DLD1 (cell line): Measurements from ENCODE around the gene TRIM50.
"Not testable (repeated sequence)": the region's sequence is repeated elsewhere in the genome, so short reads cannot be mapped to it uniquely, and the experiment has no call there.

Experiments
- in situ Hi-C: cut with HindIII; loops from 2 replicates; pipeline ENCODE4 v1.10.0; 2017; ENCODE audit warnings: low sequenced_read_pairs

The TRIM50 gene

DNA sequence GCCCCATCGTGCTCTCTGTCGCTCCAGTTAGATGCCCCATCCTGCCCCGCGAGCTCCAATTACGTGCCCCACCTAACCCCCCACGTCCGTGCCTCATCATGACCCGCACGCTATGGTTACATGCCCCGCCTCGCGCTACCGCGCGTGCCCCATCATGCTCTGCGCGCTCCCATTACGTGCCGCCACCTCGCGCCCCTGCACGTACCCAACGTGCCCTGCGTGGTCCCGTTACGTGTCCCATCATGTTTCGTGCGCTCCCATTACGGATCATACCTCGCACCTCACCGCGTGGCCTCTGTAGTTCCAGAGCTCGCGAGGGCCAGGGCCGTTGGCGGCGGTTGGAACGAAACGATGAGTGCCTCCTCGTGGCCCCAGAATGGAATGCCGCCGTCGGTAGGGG lies at the start of gene TRIM50, which contains the start of gene FKBP6:
TRIM50 (minus strand) TSS at position 161 of the 400 bp plus-strand sequence. CDS start 3,295 bp downstream, outside the sequence.
FKBP6 (plus strand) TSS at position 240 of the 400 bp plus-strand sequence. CDS start 268 bp downstream, outside the sequence.
- in situ Hi-C loops: not testable (repeated sequence)

DNA sequence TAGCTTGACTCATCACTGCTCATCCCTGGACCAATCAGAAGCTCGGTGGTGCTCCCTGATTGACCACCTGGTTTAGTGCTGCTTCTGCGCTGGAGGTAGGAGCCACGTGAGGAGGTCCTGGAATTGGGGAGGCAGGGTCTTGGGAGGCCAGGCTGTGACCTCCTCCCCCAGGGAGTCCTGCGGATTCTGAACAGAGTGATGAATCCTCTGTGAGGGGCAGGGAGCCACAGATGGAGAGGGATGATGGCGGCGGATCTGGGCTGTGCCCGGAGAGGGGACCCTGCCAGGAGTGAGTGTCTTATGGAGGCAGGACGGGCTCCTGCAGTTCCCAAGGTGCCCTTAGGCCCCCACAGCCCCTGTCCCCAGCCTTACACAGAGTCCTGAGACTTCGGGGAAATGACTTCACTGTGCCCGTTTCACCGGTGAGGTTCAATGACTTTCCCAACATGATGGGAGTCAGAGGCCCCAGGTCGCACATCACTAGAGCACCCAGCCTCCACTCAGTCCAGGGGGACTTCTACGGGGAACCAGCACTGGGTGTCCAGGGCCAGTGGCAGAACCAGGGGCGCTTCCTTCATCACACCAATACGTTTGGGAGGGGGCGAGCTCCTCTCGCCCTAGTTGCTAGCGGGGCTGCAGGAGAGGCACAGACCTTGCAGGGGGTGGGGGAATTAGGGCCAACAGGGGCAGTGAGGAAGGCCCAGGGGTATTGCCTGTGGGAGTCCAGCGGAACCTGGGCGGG lies 49.0 kb upstream of the TRIM50 start:
- in situ Hi-C loops: no loop called here

DNA sequence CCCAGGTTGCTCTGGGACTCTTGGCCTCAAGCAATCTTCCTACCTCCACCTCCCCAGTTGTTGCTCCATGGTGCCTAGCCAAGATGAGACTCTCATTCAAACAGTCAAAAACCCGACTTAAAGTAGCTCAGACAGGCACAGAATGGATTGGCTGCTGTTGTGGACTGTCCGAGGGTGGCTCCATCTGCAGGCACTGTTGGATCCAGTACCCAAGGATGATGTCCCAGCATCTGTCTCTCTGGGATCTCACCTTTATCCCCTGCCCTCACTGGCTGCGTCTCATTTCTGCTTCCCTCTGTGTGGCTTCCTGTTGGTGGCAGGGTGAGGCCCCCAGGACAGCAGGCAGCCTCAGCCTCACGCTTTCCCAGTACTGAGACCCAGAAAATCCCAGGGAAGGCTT lies 48.4 kb upstream of the TRIM50 start:
- in situ Hi-C loops: not testable (repeated sequence)

GRCh38 chr7:73373741-73374140 lies 45.9 kb upstream of the TRIM50 start:
- in situ Hi-C loops: no loop called here

DNA sequence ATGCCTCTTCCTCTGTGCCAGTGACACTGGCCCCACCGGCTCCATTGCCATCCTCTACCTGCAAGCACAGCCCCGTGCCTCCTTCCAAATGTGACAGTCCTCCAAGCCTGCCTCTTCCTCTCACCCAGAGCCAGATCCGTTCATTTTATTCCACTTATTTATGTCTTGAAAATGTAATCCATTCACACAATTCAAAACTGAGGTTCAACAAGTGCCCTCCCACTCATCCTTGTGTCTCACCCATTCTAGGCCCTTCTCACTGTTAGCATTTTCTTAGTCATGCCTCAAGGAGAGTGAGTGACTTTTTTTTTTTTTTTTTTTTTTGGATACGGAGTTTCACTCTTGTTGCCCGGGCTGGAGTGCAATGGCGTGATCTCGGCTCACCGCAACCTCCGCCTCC lies 41.7 kb upstream of the TRIM50 start:
- in situ Hi-C loops: no loop called here

DNA sequence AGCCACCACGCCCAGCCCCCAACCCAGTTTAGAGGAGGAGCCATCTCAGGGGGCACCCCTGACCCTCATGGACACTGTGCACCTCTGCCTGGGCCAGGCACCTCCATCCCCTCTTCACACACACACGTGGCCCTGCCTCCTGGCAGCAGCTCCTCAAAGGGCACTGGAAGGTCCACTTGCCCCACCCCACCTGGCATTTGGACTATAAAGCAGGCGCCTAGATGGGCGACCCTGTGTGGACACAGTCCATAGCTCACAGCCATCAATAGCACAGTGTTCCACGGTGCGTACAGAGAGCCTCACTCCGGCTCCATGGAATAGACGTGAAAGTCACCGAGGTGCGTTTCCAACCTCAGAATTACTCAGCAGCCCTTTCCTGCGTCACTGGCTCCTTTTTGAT lies 41.1 kb upstream of the TRIM50 start:
- in situ Hi-C loops: no loop called here

GRCh38 chr7:73366990-73367389 lies 39.1 kb upstream of the TRIM50 start:
- in situ Hi-C loops: no loop called here

DNA sequence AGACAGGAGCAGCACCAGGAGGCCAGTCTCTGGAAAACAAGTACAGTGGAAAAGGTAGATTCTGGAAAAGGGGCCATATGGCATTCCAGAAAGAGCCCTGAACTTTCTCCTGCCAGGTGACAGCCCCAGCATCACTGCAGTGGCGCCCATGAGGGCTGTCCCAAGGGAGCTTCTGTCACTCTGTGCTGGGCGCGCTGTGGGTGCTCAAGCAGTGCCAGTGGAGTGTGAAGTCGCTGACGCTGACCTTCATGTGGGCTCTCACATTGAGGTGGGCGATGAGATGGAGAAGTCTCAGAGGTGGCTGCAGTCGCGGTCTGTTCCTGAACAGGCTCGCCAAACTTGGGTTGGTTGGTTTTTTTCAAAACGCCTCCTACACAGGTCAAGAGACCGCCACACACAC lies 38.2 kb upstream of the TRIM50 start:
- in situ Hi-C loops: no loop called here

DNA sequence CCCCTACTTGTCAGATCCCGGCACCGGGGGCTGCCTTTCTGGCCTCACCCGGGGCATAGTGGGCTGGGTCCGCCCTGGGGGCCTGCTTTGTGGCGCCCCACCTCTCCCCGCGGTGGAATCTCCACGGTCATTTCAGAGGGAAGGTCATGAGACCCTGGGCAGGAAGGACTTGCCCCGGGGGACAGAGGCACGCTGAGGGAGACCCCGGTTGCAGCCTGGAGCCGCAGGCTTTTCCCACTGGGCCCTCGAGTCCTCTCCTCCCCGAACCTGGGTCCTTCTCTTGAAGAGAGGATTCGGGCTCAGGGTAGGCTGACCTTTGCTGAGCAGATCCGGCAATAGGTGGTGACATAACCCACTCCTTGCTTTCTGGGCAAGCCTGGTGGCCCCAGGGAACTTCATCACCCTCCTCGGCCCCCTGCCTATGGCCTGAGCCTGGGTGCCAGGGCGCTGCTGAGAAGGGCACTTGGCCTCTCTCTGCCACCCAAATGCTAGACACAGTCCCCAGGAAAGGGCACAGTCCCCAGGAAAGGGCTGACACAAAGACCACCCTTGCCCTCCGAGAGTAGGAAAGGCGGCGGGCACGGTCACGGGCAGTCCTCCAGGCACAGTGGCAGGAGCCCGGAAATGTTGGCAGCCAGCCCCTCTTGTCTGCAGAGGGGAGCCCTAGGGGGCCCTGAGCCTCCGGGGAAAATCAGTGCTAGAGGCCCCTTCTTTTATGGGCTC lies 36.3 kb upstream of the TRIM50 start:
- in situ Hi-C loops: no loop called here

- in situ Hi-C loops: no loop called here
Measured at GRCh38 chr7:73363225-73364005, 35.5 kb upstream of the TRIM50 start.

- in situ Hi-C loops: not testable (repeated sequence)
Measured at GRCh38 chr7:73360590-73360989, 32.7 kb upstream of the TRIM50 start.

GRCh38 chr7:73359746-73360375 lies 32.0 kb upstream of the TRIM50 start:
- in situ Hi-C loops: no loop called here

DNA sequence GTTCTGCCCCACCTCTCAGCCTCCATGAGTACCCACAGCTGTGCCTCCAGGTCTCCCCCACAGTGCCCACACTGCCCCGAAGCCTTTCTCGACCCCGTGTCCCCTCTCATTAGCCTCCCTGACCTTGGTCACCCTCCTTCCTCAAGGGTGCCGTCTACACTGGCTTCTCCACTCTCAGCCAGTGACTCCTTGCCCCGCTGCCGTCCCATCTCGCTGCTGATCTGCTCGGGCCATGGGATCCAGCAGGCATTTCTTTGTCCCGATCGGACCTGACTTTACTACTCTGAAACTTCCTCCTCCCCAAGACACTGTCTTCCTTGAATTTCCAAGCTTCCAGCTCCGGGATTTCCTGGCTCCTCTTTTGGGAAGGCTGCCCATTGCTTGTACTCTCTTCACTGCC lies 31.4 kb upstream of the TRIM50 start:
- in situ Hi-C loops: no loop called here

DNA sequence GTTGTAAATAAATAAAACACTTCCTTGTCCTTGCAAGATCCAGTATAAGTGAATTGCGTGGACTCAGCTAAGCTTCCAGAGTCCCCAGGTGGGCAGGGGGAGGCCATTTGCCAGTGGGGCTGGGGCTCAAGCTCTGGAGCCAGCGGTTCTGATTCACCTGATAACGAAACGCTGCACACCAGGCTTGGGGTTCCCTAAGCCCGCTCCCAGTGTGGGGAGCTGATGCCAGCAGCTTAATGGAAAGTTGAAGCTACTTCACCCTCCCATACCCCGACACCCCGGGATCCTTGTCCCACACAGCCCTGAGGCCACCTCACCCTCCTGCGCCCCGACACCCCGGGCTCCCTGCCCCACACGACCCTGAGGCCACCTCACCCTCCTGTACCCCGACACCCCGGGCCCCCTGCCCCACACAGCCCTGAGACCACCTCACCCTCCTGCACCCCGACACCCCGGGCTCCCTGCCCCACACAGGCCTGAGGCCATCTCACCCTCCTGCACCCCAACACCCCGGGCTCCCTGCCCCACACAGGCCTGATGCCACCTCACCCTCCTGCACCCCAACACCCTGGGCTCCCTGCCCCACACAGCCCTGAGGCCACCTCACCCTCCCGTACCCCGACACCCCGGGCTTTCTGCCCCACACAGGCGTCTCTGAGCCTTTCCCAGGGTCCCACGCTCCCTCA lies 30.9 kb upstream of the TRIM50 start:
- in situ Hi-C loops: no loop called here

GRCh38 chr7:73356159-73356558 lies 28.3 kb upstream of the TRIM50 start:
- in situ Hi-C loops: no loop called here

GRCh38 chr7:73354821-73355220 lies 26.9 kb upstream of the TRIM50 start:
- in situ Hi-C loops: no loop called here

DNA sequence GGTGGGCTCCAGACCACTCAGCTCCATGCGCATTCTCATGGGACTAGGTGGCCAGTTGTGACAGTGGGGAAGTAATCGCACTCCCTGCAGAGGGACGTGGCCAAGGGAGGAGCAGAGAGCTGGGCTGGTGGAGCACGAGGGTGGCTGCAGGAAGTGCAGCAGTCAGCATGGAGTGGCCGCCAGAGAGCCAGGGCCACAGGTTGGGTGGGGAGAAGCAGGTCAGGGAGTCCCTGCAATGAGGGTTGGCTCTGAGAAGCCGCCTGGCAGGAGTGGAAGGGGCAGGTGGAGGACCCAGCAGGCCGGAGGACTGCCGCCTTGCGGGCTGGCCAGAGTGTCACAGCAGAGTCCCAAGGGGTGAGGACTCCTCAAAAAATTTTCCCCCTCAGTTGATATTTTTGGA lies 26.3 kb upstream of the TRIM50 start:
- in situ Hi-C loops: no loop called here

DNA sequence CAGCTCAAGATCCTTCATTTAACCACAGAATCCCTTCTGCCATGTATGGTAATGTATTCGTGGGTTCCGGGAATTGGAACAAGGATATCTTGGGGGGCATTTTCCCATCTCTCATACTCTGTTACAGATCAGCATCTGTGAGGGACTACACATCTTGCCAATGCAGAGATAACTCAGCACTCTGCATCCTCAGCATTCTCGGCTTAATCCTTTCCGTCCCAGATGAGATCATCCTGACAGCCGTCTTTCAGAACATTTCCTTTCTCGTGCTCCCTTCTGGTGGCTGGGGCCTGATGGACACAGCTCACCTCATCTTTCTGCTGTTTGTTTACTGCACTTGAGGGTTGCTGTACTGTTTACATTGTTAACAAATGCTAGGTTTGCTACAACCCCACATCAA lies 25.4 kb upstream of the TRIM50 start:
- in situ Hi-C loops: no loop called here

DNA sequence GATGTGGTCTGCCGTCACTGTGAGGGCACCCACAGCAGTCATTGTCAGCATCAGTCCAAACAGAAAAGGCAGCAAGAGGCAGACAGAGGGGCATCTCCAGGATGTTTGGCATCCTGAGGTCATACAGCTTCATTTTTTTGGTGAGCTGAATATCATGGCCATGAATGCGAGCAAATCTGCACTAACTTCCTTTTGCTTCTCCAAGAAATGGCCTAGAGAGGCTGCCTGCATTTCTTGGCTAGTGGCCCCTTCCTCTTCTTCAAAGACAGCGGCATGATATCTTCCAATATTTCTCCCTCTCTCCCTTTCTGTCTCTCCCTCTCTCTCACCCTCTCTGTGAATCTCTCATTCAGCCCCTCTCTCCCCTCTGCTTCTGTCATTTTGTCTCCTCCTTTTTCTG lies 24.9 kb upstream of the TRIM50 start:
- in situ Hi-C loops: no loop called here

DNA sequence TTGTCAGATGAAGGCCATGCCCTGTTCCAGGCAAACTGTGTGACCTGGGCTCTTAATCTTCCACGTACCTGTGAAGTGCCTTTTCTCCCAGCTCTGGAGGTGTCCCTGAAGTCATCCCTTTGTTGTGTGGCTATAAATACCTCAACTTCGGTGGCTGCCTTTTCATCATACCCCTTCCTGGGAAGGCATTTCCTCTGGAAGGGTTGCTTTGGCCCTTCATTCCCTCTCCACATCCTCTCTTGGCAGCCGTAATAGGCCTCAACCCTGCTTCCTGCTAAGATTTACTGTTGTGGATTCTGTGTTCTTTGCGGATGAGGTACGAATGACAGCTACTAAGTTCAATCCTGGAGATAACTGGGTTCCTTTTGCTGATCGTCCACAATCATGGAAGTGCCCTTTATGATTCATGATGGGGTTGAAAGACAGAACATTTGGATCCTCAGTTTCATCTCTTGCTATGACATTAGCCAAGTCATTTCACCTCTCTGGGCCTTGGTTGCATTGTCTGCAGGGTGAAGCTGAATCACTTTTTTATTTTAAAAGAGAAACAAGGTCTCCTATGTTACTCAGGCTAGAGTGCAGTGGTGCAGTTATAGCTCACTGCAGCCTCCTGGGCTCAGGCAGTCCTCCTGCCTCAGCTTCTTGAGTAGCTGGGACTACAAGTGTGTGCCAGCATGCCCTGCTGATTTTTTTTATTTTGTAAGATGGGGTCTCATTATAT lies 23.7 kb upstream of the TRIM50 start:
- in situ Hi-C loops: no loop called here
